ENCODE results near the gene OR5AS1. TPM values are rescaled to one million over a fixed set of nuclear protein-coding genes. Genes with fewer than 3 reads are reported as not detected.
"Not testable (repeated sequence)": the region's sequence is repeated elsewhere in the genome, so short reads cannot be mapped to it uniquely, and the experiment has no call there.

The OR5AS1 gene
- total and polyA plus RNA-seq, 12 donors: not detected

DNA sequence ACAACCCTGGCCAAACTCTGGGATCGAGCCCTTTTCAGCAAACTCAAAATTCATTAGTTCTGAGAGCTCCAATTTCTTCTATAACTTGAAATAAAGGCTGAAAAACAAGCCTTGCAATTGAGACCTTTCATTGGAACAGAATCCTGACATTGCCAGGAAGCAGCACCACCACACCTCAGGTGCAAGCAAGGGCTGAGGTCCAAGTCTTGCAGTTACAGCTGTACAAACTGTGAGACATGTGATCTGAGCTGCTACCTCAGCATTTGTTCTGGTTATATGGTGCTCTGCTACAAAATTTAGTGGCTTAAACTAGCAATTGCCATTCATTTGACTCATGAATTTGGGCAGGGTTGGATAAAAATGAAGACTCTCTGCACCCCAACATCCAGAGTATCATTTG is 18.1 kb downstream of the OR5AS1 start:
- DNase-seq: no peak
- WGBS, 4 donors: 38 to 72% (median 70%) methylated on average over 1 of the region's 1 CpG
- no peaks in the 10 kb centered on the region for H3K36me3 ChIP-seq (replicated peaks in 1 of 2)
- H3K27ac ChIP-seq: no peak overlapping the region
- intact Hi-C loops (cut with DNase I): no loop called here
- H3K27me3 ChIP-seq: no peaks in the 10 kb centered on the region
- TF ChIP-seq, protein P1, sequence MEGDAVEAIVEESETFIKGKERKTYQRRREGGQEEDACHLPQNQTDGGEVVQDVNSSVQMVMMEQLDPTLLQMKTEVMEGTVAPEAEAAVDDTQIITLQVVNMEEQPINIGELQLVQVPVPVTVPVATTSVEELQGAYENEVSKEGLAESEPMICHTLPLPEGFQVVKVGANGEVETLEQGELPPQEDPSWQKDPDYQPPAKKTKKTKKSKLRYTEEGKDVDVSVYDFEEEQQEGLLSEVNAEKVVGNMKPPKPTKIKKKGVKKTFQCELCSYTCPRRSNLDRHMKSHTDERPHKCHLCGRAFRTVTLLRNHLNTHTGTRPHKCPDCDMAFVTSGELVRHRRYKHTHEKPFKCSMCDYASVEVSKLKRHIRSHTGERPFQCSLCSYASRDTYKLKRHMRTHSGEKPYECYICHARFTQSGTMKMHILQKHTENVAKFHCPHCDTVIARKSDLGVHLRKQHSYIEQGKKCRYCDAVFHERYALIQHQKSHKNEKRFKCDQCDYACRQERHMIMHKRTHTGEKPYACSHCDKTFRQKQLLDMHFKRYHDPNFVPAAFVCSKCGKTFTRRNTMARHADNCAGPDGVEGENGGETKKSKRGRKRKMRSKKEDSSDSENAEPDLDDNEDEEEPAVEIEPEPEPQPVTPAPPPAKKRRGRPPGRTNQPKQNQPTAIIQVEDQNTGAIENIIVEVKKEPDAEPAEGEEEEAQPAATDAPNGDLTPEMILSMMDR (IDR thresholded peaks at IDR 0.05): no peak
- TF ChIP-seq POLR2A (IDR thresholded peaks at IDR 0.05): no peak
- H3K4me1 ChIP-seq (replicated peaks in 1 of 2): no peaks in the 10 kb centered on the region
- H3K9me3 ChIP-seq (replicated peaks in 1 of 3): no peaks in the 10 kb centered on the region
- no peak overlapping the region for H3K4me3 ChIP-seq

DNA sequence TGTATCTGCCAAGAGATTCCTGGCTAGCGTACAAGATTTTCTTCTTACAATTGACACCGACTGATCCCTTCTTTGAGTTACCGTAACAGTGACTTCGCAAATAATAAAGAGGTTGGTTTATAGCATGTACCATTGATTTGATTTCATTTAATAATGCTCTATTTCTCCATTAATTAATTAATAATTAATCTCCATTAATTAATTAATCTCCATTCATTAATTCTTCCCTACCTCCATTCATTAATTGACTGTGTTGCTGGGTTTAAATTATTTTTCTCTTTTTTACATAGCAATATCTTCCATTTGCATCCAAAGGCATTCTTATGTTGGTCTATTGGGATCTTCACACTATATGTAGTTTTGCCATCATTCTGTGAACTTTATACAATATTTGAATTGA is 21.0 kb downstream of the OR5AS1 start:
- H3K9me3 ChIP-seq (replicated peaks in 1 of 3): no peaks in the 10 kb centered on the region
- no peaks in the 10 kb centered on the region for H3K4me1 ChIP-seq (replicated peaks in 1 of 2)
- 65 to 69% (median 68%) methylated on average over 4 of the region's 4 CpGs for WGBS, 4 donors
- no peaks in the 10 kb centered on the region for H3K36me3 ChIP-seq (replicated peaks in 1 of 2)
- TF ChIP-seq, protein P1 (IDR thresholded peaks at IDR 0.05): no peak
- no peak for TF ChIP-seq POLR2A (IDR thresholded peaks at IDR 0.05)
- no peak for DNase-seq
- no peak overlapping the region for H3K27ac ChIP-seq
- no peak overlapping the region for H3K4me3 ChIP-seq
- no peaks in the 10 kb centered on the region for H3K27me3 ChIP-seq
- intact Hi-C loops (cut with DNase I): no loop called here

DNA sequence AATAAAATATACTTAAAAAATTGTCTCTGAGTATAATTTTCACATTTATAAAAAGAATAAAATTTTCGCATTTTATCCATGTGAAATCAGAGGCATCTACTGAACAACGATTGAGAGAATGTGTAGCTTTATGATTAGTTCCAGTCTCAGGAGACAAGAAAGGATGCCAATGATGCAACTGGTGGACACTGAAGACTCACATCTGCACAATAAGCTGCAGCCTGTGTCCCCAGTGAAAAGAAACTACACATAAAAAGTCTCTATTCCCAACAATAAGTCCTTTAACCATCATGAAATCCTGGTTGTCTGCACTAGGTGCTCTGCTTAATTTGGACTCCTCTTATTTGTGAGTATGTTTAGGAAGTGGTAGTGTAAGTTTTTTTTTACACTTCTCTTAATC is 22.0 kb downstream of the OR5AS1 start:
- H3K9me3 ChIP-seq (replicated peaks in 1 of 3): no peaks in the 10 kb centered on the region
- 57 to 73% (median 64%) methylated on average over 2 of the region's 2 CpGs for WGBS, 4 donors

DNA sequence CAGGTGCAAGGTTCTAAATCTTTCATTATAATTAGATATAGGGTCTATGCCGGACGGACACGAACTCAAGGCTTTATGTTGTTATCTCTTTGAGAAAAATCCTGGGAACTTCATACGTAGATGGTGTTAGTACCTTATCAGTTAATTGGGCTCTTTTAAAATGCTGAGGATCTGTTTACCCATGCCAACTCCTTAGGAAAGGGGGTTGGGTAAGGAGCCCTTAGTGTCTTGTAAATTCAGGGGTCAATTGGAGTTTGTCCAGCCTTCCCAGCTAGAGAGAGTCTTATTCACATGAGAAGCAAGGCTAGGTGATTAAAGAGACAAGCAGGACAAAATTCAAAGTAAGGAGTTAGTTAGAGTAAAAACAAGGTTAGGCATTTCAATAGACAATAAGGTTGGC is 28.9 kb downstream of the OR5AS1 start:
- intact Hi-C loops (cut with DNase I); H3K27ac ChIP-seq; DNase-seq; H3K4me1 ChIP-seq (replicated peaks in 1 of 2); H3K36me3 ChIP-seq (replicated peaks in 1 of 2); H3K9me3 ChIP-seq (replicated peaks in 1 of 3); H3K4me3 ChIP-seq; H3K27me3 ChIP-seq: not testable (repeated sequence)
- WGBS, 4 donors: 24 to 41% (median 35%) methylated on average over 4 of the region's 4 CpGs

More for the DNA sequence above, 22.0 kb downstream of the OR5AS1 start:
- Histone ChIP-seq H3K27me3 (no peaks in the 10 kb centered on the region), H3K27ac (no peak overlapping the region), H3K36me3 (replicated peaks in 1 of 2) (no peaks in the 10 kb centered on the region), H3K4me3 (no peak overlapping the region), H3K4me1 (replicated peaks in 1 of 2) (no peaks in the 10 kb centered on the region)
- intact Hi-C loops (cut with DNase I): no loop called here
- no peak for DNase-seq
- TF ChIP-seq POLR2A (IDR thresholded peaks at IDR 0.05): no peak
- TF ChIP-seq, protein P1 (IDR thresholded peaks at IDR 0.05): no peak

DNA sequence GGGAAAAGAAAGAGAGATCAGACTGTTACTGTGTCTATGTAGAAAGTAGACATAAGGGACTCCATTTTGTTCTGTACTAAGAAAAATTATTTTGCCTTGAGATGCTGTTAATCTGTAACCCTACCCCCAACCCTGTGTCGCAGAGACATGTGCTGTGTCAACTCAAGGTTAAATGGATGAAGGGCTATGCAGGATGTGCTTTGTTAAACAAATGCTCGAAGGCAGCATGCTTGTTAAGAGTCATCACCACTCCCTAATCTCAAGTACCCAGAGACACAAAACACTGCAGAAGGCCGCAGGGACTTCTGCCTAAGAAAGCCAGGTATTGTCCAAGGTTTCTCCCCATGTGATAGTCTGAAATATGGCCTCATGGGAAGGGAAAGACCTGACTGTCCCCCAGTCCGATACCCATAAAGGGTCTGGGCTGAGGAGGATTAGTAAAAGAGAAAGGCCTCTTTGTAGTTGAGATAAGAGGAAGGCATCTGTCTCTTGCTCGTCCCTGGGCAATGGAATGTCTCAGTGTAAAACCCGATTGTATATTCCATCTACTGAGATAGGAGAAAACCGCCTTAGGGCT is 30.3 kb downstream of the OR5AS1 start:
- H3K9me3 ChIP-seq (replicated peaks in 1 of 3); DNase-seq; H3K27me3 ChIP-seq; H3K36me3 ChIP-seq (replicated peaks in 1 of 2); H3K4me3 ChIP-seq; H3K4me1 ChIP-seq (replicated peaks in 1 of 2); intact Hi-C loops (cut with DNase I); H3K27ac ChIP-seq: not testable (repeated sequence)
- 21 to 32% (median 30%) methylated on average over 6 to 7 of the region's 7 CpGs for WGBS, 4 donors

DNA sequence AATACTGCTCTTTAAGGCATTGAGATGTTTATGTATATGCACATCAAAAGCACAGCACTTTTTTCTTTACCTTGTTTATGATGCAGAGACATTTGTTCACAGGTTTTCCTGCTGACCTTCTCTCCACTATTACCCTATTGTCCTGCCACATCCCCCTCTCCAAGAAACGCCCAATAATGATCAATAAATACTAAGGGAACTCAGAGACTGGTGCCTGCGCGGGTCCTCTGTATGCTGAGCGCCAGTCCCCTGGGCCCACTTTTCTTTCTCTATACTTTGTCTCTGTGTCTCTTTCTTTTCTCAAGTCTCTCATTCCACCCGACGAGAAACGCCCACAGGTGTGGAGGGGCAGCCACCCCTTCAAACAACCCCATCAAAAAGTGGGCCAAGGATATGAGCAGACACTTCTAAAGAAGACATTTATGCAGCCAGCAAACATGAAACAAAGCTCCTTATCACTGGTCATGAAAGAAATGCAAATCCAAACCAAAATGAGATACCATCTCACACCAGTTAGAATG is 30.9 kb downstream of the OR5AS1 start:
- H3K36me3 ChIP-seq (replicated peaks in 1 of 2); H3K9me3 ChIP-seq (replicated peaks in 1 of 3); H3K4me1 ChIP-seq (replicated peaks in 1 of 2); H3K27me3 ChIP-seq; H3K27ac ChIP-seq; H3K4me3 ChIP-seq; intact Hi-C loops (cut with DNase I); DNase-seq: not testable (repeated sequence)
- 61 to 86% (median 70%) methylated on average over 7 of the region's 7 CpGs for WGBS, 4 donors
